ENCODE results near the gene CUX1.

GRCh38 chr7:101864039-101864438 is 46.6 kb downstream of the CUX1 start:
- no peak for TF ChIP-seq CTCF (IDR thresholded peaks at IDR 0.05)
- no peak for TF ChIP-seq POLR2A (IDR thresholded peaks at IDR 0.05)

All from esophagus squamous epithelium (tissue), 4 donors.